HepG2 (cell line): Measurements from ENCODE around the gene MAPK8. TPM values are rescaled to one million over a fixed set of nuclear protein-coding genes. Genes with fewer than 3 reads are reported as not detected.

Experiments
- DPF2 ChIP-seq: sonication (generic); formaldehyde crosslinking; IDR thresholded peaks from 2 replicates; pipeline ENCODE4 v1.4.0; 2020; ENCODE audit warnings: mild to moderate bottlenecking, low read depth, missing genetic modification reagents, borderline replicate concordance
- polyA plus RNA-seq, 8 experiments: library from polyadenylated mRNA; depleted of rRNA in 3 of 8; stranded (reverse) in 7 of 8; unstranded in 1 of 8; fragments of >200 nt; fragmentation: Illumina TruSeq in 4 of 8; extraction: Trizol in 4 of 8; gene quantifications; 2 replicates each; pipeline versions ENCODE4 v1.2.1 to v1.2.3, GENCODE V29; 2011 to 2016; ENCODE audit warnings: low read depth in 4 of 8, missing spikeins in 1 of 8, mixed read lengths in 1 of 8; ENCODE audit not compliant: insufficient read depth in 1 of 8
- total RNA-seq, 5 experiments: library from RNA; depleted of rRNA; stranded (reverse); fragments of >200 nt; fragmentation: Illumina TruSeq; extraction: Trizol; gene quantifications; 2 replicates each; pipeline ENCODE4 v1.2.3, GENCODE V29; 2016; ENCODE audit warnings: low read depth in 1 of 5
- TF ChIP-seq, protein P1 (sequence below): sonication (generic); formaldehyde crosslinking; IDR thresholded peaks from one replicate; pipeline ENCODE4 v1.5.1; 2020; ENCODE audit warnings: mild to moderate bottlenecking, missing genetic modification reagents; ENCODE audit errors: not compliant biosample characterization
- TF ChIP-seq, protein P2 (sequence below): sonication (generic); formaldehyde crosslinking; conservative IDR thresholded peaks from 2 replicates; pipeline ENCODE4 v1.8.0; 2022; ENCODE audit warnings: missing genetic modification reagents

MAPK8 gene
- total and polyA plus RNA-seq, 2 of the 13 experiments (the other 11 are each of a cell fraction or from before 2014, with no cell fraction given), result 41.6 to 47.3 TPM

- TF ChIP-seq, protein P1, sequence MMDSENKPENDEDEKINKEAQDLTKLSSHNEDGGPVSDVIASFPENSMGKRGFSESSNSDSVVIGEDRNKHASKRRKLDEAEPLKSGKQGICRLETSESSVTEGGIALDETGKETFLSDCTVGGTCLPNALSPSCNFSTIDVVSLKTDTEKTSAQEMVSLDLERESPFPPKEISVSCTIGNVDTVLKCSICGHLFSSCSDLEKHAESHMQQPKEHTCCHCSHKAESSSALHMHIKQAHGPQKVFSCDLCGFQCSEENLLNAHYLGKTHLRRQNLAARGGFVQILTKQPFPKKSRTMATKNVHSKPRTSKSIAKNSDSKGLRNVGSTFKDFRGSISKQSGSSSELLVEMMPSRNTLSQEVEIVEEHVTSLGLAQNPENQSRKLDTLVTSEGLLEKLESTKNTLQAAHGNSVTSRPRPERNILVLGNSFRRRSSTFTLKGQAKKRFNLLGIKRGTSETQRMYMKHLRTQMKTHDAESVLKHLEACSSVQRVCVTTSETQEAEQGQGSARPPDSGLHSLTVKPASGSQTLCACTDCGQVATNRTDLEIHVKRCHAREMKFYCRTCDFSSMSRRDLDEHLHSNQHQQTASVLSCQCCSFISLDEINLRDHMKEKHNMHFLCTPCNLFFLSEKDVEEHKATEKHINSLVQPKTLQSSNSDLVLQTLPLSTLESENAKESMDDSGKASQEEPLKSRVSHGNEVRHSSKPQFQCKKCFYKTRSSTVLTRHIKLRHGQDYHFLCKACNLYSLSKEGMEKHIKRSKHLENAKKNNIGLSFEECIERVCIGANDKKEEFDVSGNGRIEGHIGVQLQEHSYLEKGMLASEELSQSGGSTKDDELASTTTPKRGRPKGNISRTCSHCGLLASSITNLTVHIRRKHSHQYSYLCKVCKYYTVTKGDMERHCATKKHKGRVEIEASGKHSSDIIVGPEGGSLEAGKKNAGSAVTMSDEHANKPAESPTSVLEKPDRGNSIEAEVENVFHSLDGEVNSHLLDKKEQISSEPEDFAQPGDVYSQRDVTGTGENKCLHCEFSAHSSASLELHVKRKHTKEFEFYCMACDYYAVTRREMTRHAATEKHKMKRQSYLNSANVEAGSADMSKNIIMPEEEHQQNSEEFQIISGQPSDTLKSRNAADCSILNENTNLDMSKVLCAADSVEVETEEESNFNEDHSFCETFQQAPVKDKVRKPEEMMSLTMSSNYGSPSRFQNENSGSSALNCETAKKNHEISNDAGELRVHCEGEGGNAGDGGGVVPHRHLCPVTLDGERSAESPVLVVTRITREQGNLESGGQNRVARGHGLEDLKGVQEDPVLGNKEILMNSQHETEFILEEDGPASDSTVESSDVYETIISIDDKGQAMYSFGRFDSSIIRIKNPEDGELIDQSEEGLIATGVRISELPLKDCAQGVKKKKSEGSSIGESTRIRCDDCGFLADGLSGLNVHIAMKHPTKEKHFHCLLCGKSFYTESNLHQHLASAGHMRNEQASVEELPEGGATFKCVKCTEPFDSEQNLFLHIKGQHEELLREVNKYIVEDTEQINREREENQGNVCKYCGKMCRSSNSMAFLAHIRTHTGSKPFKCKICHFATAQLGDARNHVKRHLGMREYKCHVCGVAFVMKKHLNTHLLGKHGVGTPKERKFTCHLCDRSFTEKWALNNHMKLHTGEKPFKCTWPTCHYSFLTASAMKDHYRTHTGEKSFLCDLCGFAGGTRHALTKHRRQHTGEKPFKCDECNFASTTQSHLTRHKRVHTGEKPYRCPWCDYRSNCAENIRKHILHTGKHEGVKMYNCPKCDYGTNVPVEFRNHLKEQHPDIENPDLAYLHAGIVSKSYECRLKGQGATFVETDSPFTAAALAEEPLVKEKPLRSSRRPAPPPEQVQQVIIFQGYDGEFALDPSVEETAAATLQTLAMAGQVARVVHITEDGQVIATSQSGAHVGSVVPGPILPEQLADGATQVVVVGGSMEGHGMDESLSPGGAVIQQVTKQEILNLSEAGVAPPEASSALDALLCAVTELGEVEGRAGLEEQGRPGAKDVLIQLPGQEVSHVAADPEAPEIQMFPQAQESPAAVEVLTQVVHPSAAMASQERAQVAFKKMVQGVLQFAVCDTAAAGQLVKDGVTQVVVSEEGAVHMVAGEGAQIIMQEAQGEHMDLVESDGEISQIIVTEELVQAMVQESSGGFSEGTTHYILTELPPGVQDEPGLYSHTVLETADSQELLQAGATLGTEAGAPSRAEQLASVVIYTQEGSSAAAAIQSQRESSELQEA (CRISPR knock-in tag), result no peak
- TF ChIP-seq DPF2 (CRISPR knock-in tag), result no peak
- TF ChIP-seq, protein P2, sequence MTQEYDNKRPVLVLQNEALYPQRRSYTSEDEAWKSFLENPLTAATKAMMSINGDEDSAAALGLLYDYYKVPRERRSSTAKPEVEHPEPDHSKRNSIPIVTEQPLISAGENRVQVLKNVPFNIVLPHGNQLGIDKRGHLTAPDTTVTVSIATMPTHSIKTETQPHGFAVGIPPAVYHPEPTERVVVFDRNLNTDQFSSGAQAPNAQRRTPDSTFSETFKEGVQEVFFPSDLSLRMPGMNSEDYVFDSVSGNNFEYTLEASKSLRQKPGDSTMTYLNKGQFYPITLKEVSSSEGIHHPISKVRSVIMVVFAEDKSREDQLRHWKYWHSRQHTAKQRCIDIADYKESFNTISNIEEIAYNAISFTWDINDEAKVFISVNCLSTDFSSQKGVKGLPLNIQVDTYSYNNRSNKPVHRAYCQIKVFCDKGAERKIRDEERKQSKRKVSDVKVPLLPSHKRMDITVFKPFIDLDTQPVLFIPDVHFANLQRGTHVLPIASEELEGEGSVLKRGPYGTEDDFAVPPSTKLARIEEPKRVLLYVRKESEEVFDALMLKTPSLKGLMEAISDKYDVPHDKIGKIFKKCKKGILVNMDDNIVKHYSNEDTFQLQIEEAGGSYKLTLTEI (CRISPR knock-in tag), result no peak
Measured at GRCh38 chr10:48480397-48481374, 174.2 kb downstream of the MAPK8 start (continued).
